SK-N-SH (cell line): ENCODE data around the gene SMKR1. TPM values are rescaled to one million over a fixed set of nuclear protein-coding genes. Genes with fewer than 3 reads are reported as not detected.

Experiments used
- CTCF ChIA-PET: fragments of 300-600, 350-600 bp; formaldehyde crosslinking; extraction: SDS; loops from one replicate; lab custom pipeline; 2021; lab: Yijun Ruan, JAX
- POLR2A ChIA-PET: fragments of 350-600 bp; sonication (Branson Sonifier 250); formaldehyde crosslinking; extraction: SDS; loops from one replicate; lab custom pipeline; 2020; ENCODE audit warnings: antibody characterized with exemption, inconsistent platforms; lab: Yijun Ruan, JAX
- DNase-seq: peaks from one replicate; pipeline ENCODE4 v3.0.0; 2012
- H2AFZ ChIP-seq: fragments of 200-600 bp; sonication (generic); 2 replicates; pipeline ENCODE4 v1.8.1; 2016; ENCODE audit warnings: antibody characterized with exemption, mild to moderate bottlenecking, low read depth
- H3F3A ChIP-seq: fragments of 200-600 bp; sonication (generic); replicated peaks from 2 replicates; pipeline ENCODE3; 2016; ENCODE audit warnings: antibody characterized with exemption, mild to moderate bottlenecking; ENCODE audit not compliant: insufficient read depth
- H3K27ac ChIP-seq, 2 experiments: fragments of 200-500 bp in 1 of 2; fragments of 200-600 bp in 1 of 2; sonication (Bioruptor generic) in 1 of 2; sonication (generic), shearing (Covaris generic) in 1 of 2; 2 replicates each; pipeline versions ENCODE4 v1.5.1 to v1.6.1; 2014 to 2016; ENCODE audit warnings: low read depth in 2 of 2, inconsistent platforms in 1 of 2, low read length in 1 of 2, mild to moderate bottlenecking in 1 of 2, mixed read lengths in 1 of 2
- H3K27me3 ChIP-seq: fragments of 200-600 bp; sonication (generic), shearing (Covaris generic); 2 replicates; pipeline ENCODE4 v1.6.1; 2016; ENCODE audit warnings: mixed run types; ENCODE audit not compliant: insufficient read depth
- H3K36me3 ChIP-seq, 2 experiments: fragments of 200-500 bp in 1 of 2; fragments of 200-600 bp in 1 of 2; sonication (Bioruptor generic) in 1 of 2; sonication (generic) in 1 of 2; replicated peaks in 1 of 2; 2 replicates each; pipeline versions ENCODE3 to v1.5.1; 2014 to 2016; ENCODE audit warnings: low read length in 1 of 2, mild to moderate bottlenecking in 1 of 2; ENCODE audit not compliant: insufficient read depth in 2 of 2, control insufficient read depth in 1 of 2
- H3K4me1 ChIP-seq, 2 experiments: fragments of 200-500 bp in 1 of 2; fragments of 200-600 bp in 1 of 2; sonication (Bioruptor generic) in 1 of 2; sonication (generic), shearing (Covaris generic) in 1 of 2; 2 replicates each; pipeline versions ENCODE4 v1.5.1 to v1.6.1; 2014 to 2016; ENCODE audit warnings: low read depth in 1 of 2, low read length in 1 of 2, mixed run types in 1 of 2; ENCODE audit not compliant: insufficient read depth in 2 of 2, control insufficient read depth in 1 of 2
- H3K4me2 ChIP-seq: fragments of 200-600 bp; sonication (generic), shearing (Covaris generic); 2 replicates; pipeline ENCODE4 v1.6.1; 2017; ENCODE audit warnings: mixed run types
- H3K4me3 ChIP-seq, 2 experiments: fragments of 200-500 bp in 1 of 2; fragments of 200-600 bp in 1 of 2; sonication (Bioruptor generic) in 1 of 2; sonication (generic), shearing (Covaris generic) in 1 of 2; 2 replicates each; pipeline versions ENCODE4 v1.5.1 to v1.8.1; 2014 to 2016; ENCODE audit warnings: low read depth in 2 of 2, inconsistent platforms in 1 of 2, low read length in 1 of 2, mild to moderate bottlenecking in 1 of 2, mixed read lengths in 1 of 2, moderate library complexity in 1 of 2
- H3K79me2 ChIP-seq: fragments of 200-600 bp; sonication (generic); 2 replicates; pipeline ENCODE4 v1.8.1; 2017; ENCODE audit warnings: mild to moderate bottlenecking; ENCODE audit not compliant: insufficient read depth
- H3K9ac ChIP-seq: fragments of 200-600 bp; sonication (generic); 2 replicates; pipeline ENCODE4 v1.6.1; 2017; ENCODE audit warnings: mixed run types
- H3K9me2 ChIP-seq: fragments of 200-600 bp; sonication (generic); 2 replicates; pipeline ENCODE4 v1.6.1; 2017; ENCODE audit warnings: mixed run types
- H3K9me3 ChIP-seq: fragments of 200-600 bp; sonication (generic); 2 replicates; pipeline ENCODE4 v1.6.1; 2017; ENCODE audit warnings: mixed run types, mild to moderate bottlenecking, moderate library complexity
- H4K20me1 ChIP-seq: fragments of 200-600 bp; sonication (generic); 2 replicates; pipeline ENCODE4 v1.6.1; 2017; ENCODE audit warnings: mild to moderate bottlenecking, mixed run types; ENCODE audit not compliant: insufficient read depth
- CHD2 ChIP-seq: fragments of 150-350 bp; IDR thresholded peaks from 2 replicates; pipeline ENCODE4 v1.6.1; 2018; ENCODE audit warnings: low read length; ENCODE audit not compliant: partially characterized antibody
- ELF1 ChIP-seq: IDR thresholded peaks from 2 replicates; pipeline ENCODE4 v1.4.0; 2012
- EP300 ChIP-seq, 2 experiments: IDR thresholded peaks; 2 replicates each; pipeline versions ENCODE4 v1.4.0 to v1.6.1; 2012; ENCODE audit warnings: borderline replicate concordance in 1 of 2, low read depth in 1 of 2, low read length in 1 of 2
- FOXM1 ChIP-seq: IDR thresholded peaks from 2 replicates; pipeline ENCODE4 v1.4.0; 2012; ENCODE audit warnings: low read depth, mild to moderate bottlenecking
- GABPA ChIP-seq: IDR thresholded peaks from 2 replicates; pipeline ENCODE4 v1.4.0; 2012; ENCODE audit warnings: low read depth, mild to moderate bottlenecking
- GATA2 ChIP-seq: sonication (generic); formaldehyde crosslinking; IDR thresholded peaks from 2 replicates; pipeline ENCODE4 v1.5.0; 2020; ENCODE audit warnings: mild to moderate bottlenecking, missing genetic modification reagents
- JUND ChIP-seq: IDR thresholded peaks from 2 replicates; pipeline ENCODE4 v1.4.0; 2012
- PBX3 ChIP-seq: IDR thresholded peaks from 2 replicates; pipeline ENCODE4; 2012
- POLR2AphosphoS5 ChIP-seq: IDR thresholded peaks from 2 replicates; pipeline ENCODE4 v1.6.1; 2012; ENCODE audit warnings: low read depth, low read length
- RAD21 ChIP-seq: IDR thresholded peaks from 2 replicates; pipeline ENCODE4 v1.6.1; 2012; ENCODE audit warnings: mild to moderate bottlenecking, low read length
- REST ChIP-seq: IDR thresholded peaks from 2 replicates; pipeline ENCODE4 v1.6.1; 2012; ENCODE audit warnings: mild to moderate bottlenecking, low read depth, low read length, moderate library complexity
- RXRA ChIP-seq: IDR thresholded peaks from 2 replicates; pipeline ENCODE4 v1.4.0; 2012; ENCODE audit warnings: low read depth, mild to moderate bottlenecking, borderline replicate concordance
- SIN3A ChIP-seq: IDR thresholded peaks from 2 replicates; pipeline ENCODE4 v1.6.1; 2012; ENCODE audit warnings: low read depth, mild to moderate bottlenecking, low read length, moderate library complexity, borderline replicate concordance
- SMC3 ChIP-seq: IDR thresholded peaks from 2 replicates; pipeline ENCODE4 v1.6.1; 2012; ENCODE audit warnings: low read depth, low read length, improper control_type of control experiment
- USF2 ChIP-seq: fragments of 150-350 bp; IDR thresholded peaks from 2 replicates; pipeline ENCODE4 v1.6.1; 2017; ENCODE audit warnings: antibody characterized with exemption, low read length, low read depth, borderline replicate concordance
- ZBTB33 ChIP-seq: IDR thresholded peaks from 2 replicates; pipeline ENCODE4 v1.4.0; 2012; ENCODE audit warnings: low read depth, borderline replicate concordance
- WGBS: methylation state at CpG from one replicate; pipeline ENCODE4 v1.1.6; 2017; ENCODE audit warnings: low lambda C conversion rate; 5-methylcytosine and 5-hydroxymethylcytosine counted together
- polyA plus RNA-seq, 3 experiments: library from polyadenylated mRNA; depleted of rRNA; stranded (reverse); fragments of >200 nt; gene quantifications; 2 replicates each; pipeline ENCODE4 v1.2.3, GENCODE V29; 2012

Gene SMKR1
- polyA plus RNA-seq, 1 of the 3 experiments (the other 2 are of a cell fraction) = 8.1 TPM

- WGBS = 85% methylated on average over 10 of the region's 10 CpGs
- no peak overlapping the region for H3K9ac ChIP-seq
- H2AFZ ChIP-seq = no peak overlapping the region
- CTCF ChIA-PET = no interaction called here
- H3K4me1 ChIP-seq = no peaks in the 10 kb centered on the region
- TF ChIP-seq JUND (no peak), USF2 (no peak), GABPA (no peak), SIN3A (no peak), GATA2 (CRISPR knock-in tag) (no peak), REST (no peak), PBX3 (no peak), POLR2AphosphoS5 (no peak), SMC3 (no peak), ELF1 (no peak), RAD21 (no peak), ZBTB33 (no peak), FOXM1 (no peak), CHD2 (no peak), EP300 (IDR thresholded peaks at IDR 0.05; ENCODE audit: borderline replicate concordance in 1 of 2, low read depth in 1 of 2, low read length in 1 of 2) (no peak), RXRA (no peak)
- POLR2A ChIA-PET = no interaction called here
- H4K20me1 ChIP-seq = no peaks in the 10 kb centered on the region
- no peaks in the 10 kb centered on the region for H3K9me3 ChIP-seq
- no peaks in the 10 kb centered on the region for H3K9me2 ChIP-seq
- no peak overlapping the region for H3K4me2 ChIP-seq
- no peak overlapping the region for H3K4me3 ChIP-seq
- no peak overlapping the region for H3K27ac ChIP-seq
- H3K27me3 ChIP-seq = no peaks in the 10 kb centered on the region
- no peaks in the 10 kb centered on the region for H3F3A ChIP-seq
- DNase-seq = no peak
- no peaks in the 10 kb centered on the region for H3K36me3 ChIP-seq
- H3K79me2 ChIP-seq = no peaks in the 10 kb centered on the region
Observed at GRCh38 chr7:129513546-129513945, 11.2 kb downstream of the SMKR1 start.
